Mesothelial cell of epicardium (in vitro differentiated cells): ENCODE results near the gene LYPD3. TPM values are rescaled to one million over a fixed set of nuclear protein-coding genes. Genes with fewer than 3 reads are reported as not detected.
"Not testable (repeated sequence)": the region's sequence is repeated elsewhere in the genome, so short reads cannot be mapped to it uniquely, and the experiment has no call there.

ENCODE experiments used
- DNase-seq, 2 experiments: peaks; one replicate each; pipeline ENCODE4 v3.0.0; 2021; ENCODE audit warnings: low spot score in 2 of 2; ENCODE audit not compliant: unreplicated experiment in 2 of 2
- H3K27ac Mint-ChIP-seq: 2 replicates; pipeline ENCODE4 v1.8.0; 2021; ENCODE audit warnings: mixed read lengths
- H3K27me3 Mint-ChIP-seq: 2 replicates; pipeline ENCODE4 v1.8.0; 2021; ENCODE audit warnings: low read depth, mixed read lengths
- H3K36me3 Mint-ChIP-seq: 2 replicates; pipeline ENCODE4 v1.8.0; 2021; ENCODE audit warnings: mixed read lengths
- H3K4me1 Mint-ChIP-seq: 2 replicates; pipeline ENCODE4 v1.8.0; 2021; ENCODE audit warnings: mixed read lengths
- H3K4me3 Mint-ChIP-seq: 2 replicates; pipeline ENCODE4 v1.8.0; 2021; ENCODE audit warnings: mild to moderate bottlenecking, moderate library complexity, mixed read lengths
- H3K9me3 Mint-ChIP-seq: 2 replicates; pipeline ENCODE4 v1.8.0; 2021; ENCODE audit warnings: mixed read lengths
- total RNA-seq: library from RNA; stranded (reverse); gene quantifications from 3 replicates; pipeline ENCODE4 v1.2.1, GENCODE V29; 2021
- TF ChIP-seq, protein P1 (sequence below): fragments of 200-600 bp; sonication (generic); IDR thresholded peaks from one replicate; pipeline ENCODE4 v1.5.0; 2021; ENCODE audit warnings: antibody characterized with exemption; ENCODE audit not compliant: unreplicated experiment

LYPD3 gene
- total RNA-seq, 1 donor from 2014 or later = 3.4 TPM

DNA sequence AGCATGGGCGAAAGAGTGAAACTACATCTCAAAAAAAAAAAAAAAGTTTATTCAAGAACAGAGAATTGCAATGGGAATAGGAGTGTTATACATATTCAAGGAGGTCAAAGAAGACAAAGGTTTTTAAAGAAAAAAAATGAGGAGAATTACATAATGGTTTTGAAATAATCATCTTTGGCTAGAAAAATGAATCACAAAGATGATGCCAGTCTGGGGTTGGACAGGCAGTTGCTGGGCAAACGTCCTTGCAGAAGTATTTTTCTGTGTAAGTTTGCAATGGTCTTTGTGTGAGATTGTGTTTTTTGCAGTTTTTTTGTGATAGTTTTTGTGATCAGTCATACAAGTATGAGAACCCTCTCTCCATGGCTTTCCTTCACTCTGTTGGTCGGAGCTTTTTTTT, 23.7 kb downstream of the LYPD3 start:
- no peak for DNase-seq
- no peaks in the 10 kb centered on the region for H3K36me3 Mint-ChIP-seq
- H3K4me3 Mint-ChIP-seq = no peak overlapping the region
- H3K9me3 Mint-ChIP-seq = no peaks in the 10 kb centered on the region
- TF ChIP-seq, protein P1, sequence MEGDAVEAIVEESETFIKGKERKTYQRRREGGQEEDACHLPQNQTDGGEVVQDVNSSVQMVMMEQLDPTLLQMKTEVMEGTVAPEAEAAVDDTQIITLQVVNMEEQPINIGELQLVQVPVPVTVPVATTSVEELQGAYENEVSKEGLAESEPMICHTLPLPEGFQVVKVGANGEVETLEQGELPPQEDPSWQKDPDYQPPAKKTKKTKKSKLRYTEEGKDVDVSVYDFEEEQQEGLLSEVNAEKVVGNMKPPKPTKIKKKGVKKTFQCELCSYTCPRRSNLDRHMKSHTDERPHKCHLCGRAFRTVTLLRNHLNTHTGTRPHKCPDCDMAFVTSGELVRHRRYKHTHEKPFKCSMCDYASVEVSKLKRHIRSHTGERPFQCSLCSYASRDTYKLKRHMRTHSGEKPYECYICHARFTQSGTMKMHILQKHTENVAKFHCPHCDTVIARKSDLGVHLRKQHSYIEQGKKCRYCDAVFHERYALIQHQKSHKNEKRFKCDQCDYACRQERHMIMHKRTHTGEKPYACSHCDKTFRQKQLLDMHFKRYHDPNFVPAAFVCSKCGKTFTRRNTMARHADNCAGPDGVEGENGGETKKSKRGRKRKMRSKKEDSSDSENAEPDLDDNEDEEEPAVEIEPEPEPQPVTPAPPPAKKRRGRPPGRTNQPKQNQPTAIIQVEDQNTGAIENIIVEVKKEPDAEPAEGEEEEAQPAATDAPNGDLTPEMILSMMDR = no peak
- peaks cover 27% of the 10 kb centered on the region for H3K27me3 Mint-ChIP-seq
- no peaks in the 10 kb centered on the region for H3K4me1 Mint-ChIP-seq
- H3K27ac Mint-ChIP-seq = no peak overlapping the region

- no peaks in the 10 kb centered on the region for H3K9me3 Mint-ChIP-seq
These were observed 25.7 kb downstream of the LYPD3 start for GRCh38 chr19:43439709-43440063.

DNA sequence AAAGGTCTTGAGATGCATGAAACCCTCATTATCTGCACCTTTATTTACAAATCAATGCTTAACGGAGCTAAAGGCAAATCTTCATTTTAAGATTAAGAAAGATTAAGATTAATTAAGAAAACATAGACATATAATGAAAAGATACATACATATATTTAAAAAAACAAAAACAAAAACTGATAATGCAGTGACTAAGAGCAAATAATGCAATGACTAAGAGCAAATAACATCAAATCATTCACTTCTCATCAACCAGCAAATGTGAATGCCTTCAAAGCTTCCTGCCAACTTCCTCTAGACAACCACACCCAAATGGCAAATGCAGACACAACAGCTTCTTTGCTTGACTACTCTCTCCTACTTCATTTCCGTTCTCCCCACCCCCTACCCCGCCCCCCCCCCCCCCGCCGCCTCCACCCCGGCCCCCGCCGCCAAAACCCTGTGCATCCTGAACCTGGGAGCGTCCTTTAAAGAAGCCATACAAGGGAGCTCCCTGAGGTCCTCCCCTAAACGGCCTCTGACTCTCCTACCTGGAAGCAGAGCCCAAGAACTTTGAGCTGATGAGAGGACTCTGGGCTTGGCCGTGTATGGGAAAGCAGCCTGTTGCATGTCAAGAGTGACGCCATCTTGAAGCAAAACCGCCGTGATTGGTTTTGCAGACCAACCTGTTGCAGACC, 26.2 kb downstream of the LYPD3 start:
- Mint-ChIP-seq H3K9me3 (no peaks in the 10 kb centered on the region), H3K27me3 (peaks cover 23% of the 10 kb centered on the region), H3K36me3 (no peaks in the 10 kb centered on the region), H3K4me3 (no peak overlapping the region), H3K4me1 (no peaks in the 10 kb centered on the region), H3K27ac (no peak overlapping the region)
- DNase-seq = no peak
- TF ChIP-seq, protein P1 = no peak

More at GRCh38 chr19:43439709-43440063, 25.7 kb downstream of the LYPD3 start:
- Mint-ChIP-seq H3K4me3 (no peak overlapping the region), H3K27me3 (peaks cover 25% of the 10 kb centered on the region), H3K27ac (no peak overlapping the region), H3K36me3 (no peaks in the 10 kb centered on the region), H3K4me1 (no peaks in the 10 kb centered on the region)
- TF ChIP-seq, protein P1 = no peak
- DNase-seq = no peak

DNA sequence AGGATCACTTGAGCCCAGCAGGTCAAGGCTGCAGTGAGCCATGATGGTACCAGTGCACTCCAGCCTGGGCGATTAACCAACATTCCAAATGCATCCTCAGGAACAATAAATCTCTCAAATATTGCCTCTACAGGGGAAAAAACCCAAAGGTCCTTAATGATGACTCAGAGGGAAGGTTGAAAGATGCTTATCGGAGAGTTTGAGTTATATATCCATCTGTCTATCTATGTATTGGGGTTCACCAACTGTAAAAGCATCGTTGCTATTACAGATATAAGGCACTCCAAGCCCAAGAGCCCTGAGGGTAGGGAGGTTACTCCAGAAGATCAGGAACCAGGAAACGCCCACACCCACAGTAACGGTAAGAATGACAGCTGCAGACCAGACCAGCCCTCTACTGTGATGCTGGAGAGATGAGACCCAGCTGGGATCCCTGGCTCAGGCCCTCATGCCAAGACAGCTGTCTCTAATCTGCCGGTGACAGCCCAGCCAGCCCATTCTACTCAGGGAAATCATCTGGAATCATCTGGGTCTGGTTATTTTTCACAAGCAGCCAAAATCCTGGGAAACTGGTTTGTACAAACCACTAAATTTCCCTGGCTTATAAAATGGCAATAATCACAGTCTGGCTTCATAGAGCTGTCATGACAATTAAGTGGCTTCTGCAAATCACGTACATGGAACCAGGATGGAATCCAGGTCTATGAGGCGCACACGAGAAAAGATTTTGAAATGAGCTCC, 26.9 kb downstream of the LYPD3 start:
- H3K4me1 Mint-ChIP-seq = no peaks in the 10 kb centered on the region
- no peak overlapping the region for H3K4me3 Mint-ChIP-seq
- TF ChIP-seq, protein P1 = no peak
- DNase-seq = no peak
- H3K36me3 Mint-ChIP-seq = no peaks in the 10 kb centered on the region
- H3K9me3 Mint-ChIP-seq = no peaks in the 10 kb centered on the region
- no peak overlapping the region for H3K27ac Mint-ChIP-seq
- H3K27me3 Mint-ChIP-seq = peaks cover 21% of the 10 kb centered on the region

DNA sequence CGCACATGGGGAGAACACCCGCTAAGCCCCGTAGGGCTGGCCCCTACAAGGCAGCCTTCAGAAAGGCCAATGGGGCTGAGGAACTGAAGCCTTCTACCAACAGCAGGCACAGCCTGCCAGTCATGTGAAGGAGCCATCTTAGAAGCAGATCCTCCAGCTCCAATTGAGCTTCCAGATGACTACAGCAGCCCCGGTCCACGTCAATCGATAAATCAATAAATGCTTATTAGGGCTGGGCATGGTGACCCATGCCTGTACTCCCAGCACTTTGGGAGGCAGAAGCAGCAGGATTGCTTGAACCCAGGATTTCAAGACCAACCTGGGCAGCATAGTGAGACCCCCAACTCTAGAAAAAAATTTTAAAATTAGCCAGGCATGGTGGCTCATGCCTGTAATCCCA, 27.7 kb downstream of the LYPD3 start:
- TF ChIP-seq, protein P1 = no peak
- H3K9me3 Mint-ChIP-seq = no peaks in the 10 kb centered on the region
- peaks cover 16% of the 10 kb centered on the region for H3K27me3 Mint-ChIP-seq
- DNase-seq = no peak
- no peak overlapping the region for H3K27ac Mint-ChIP-seq
- H3K4me3 Mint-ChIP-seq = no peak overlapping the region
- H3K4me1 Mint-ChIP-seq = no peaks in the 10 kb centered on the region
- no peaks in the 10 kb centered on the region for H3K36me3 Mint-ChIP-seq

DNA sequence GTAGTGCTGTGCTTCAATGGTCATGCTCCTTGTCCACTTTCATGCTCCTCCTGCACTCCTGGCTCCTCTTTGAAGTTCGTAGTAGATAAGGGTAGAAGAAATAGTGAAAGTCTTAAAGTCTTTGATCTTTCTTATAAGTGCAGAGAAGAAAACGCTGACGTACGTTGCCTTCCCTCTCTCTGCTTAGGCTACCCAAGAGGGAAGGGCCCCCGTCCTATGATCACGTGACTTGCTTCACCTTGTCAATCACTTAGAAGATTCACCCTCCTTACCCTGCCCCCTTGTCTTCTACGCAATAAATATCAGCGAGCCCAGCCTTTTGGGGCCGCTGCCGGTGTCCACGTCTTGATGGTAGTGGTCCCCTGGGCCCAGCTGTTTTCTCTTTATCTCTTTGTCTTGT, 28.1 kb downstream of the LYPD3 start:
- not testable (repeated sequence) for H3K27ac Mint-ChIP-seq, DNase-seq, H3K4me1 Mint-ChIP-seq

More for the DNA sequence above, 28.1 kb downstream of the LYPD3 start:
- H3K27me3 Mint-ChIP-seq = peaks cover 15% of the 10 kb centered on the region
- not testable (repeated sequence) for H3K9me3 Mint-ChIP-seq, H3K4me3 Mint-ChIP-seq, H3K36me3 Mint-ChIP-seq
